B cell (primary cell): ENCODE results near the gene NKTR. TPM values are rescaled to one million over a fixed set of nuclear protein-coding genes. Genes with fewer than 3 reads are reported as not detected.

Experiments used
- ATAC-seq: fragments of 200-7000 bp; cut with Tn5 transposase; one replicate; pipeline ENCODE4 v1.10.0; 2021; ENCODE audit warnings: low read depth, mild to moderate bottlenecking, moderate number of reproducible peaks, moderate library complexity
- CTCF ChIA-PET: fragments of 350-600 bp; sonication (Branson Sonifier 250); formaldehyde crosslinking; loops from one replicate; lab custom pipeline; 2021; ENCODE audit warnings: antibody characterized with exemption, inconsistent platforms; lab: Charles Lee
- POLR2A ChIA-PET: fragments of 350-600 bp; sonication (Branson Sonifier 250); formaldehyde crosslinking; loops from one replicate; lab custom pipeline; 2021; ENCODE audit warnings: antibody characterized with exemption; lab: Charles Lee
- DNase-seq: peaks from one replicate; pipeline ENCODE4 v3.0.0; 2013
- H2AFZ ChIP-seq: 2 replicates; pipeline ENCODE4 v1.6.1; 2012; ENCODE audit warnings: mild to moderate bottlenecking, low read depth, low read length; ENCODE audit not compliant: insufficient read depth, poor library complexity, severe bottlenecking
- H3K27ac ChIP-seq, 2 donors: 1 replicate in 1 of 2; 2 replicates in 1 of 2; pipeline ENCODE4 v1.5.1; 2012 to 2013; ENCODE audit warnings: low read length in 2 of 2, mild to moderate bottlenecking in 2 of 2, moderate library complexity in 1 of 2
- H3K27me3 ChIP-seq, 4 experiments: fragments of 200-600 bp in 1 of 4; sonication (generic) in 1 of 4; replicated peaks in 1 of 4; 1 replicate in 2 of 4; 2 replicates in 2 of 4; pipeline versions ENCODE4 v1.6.1 to v1.7.0; 2013 to 2016; ENCODE audit warnings: low read length in 3 of 4, mild to moderate bottlenecking in 2 of 4, mixed read lengths in 1 of 4, moderate library complexity in 1 of 4; ENCODE audit not compliant: insufficient read depth in 4 of 4, control insufficient read depth in 3 of 4; ENCODE audit errors: control extremely low read depth in 1 of 4
- H3K36me3 ChIP-seq, 2 experiments: replicated peaks in 1 of 2; 1 replicate in 1 of 2; 2 replicates in 1 of 2; pipeline versions ENCODE4 v1.6.1 to v1.7.1; 2013; ENCODE audit warnings: low read length in 1 of 2; ENCODE audit not compliant: insufficient read depth in 2 of 2, control insufficient read depth in 1 of 2; ENCODE audit errors: control extremely low read depth in 1 of 2, extremely low read depth in 1 of 2
- H3K4me1 ChIP-seq, 2 donors: fragments of 200-600 bp in 1 of 2; sonication (generic) in 1 of 2; 1 replicate in 1 of 2; 2 replicates in 1 of 2; pipeline versions ENCODE4 v1.5.1 to v1.6.1; 2013 to 2017; ENCODE audit warnings: low read length in 2 of 2; ENCODE audit not compliant: control insufficient read depth in 2 of 2, insufficient read depth in 2 of 2
- H3K4me2 ChIP-seq: replicated peaks from 2 replicates; pipeline ENCODE3; 2012; ENCODE audit warnings: mild to moderate bottlenecking, low read depth, low read length; ENCODE audit not compliant: poor library complexity, severe bottlenecking
- H3K4me3 ChIP-seq, 5 experiments: fragments of 200-600 bp in 1 of 5; sonication (generic) in 1 of 5; 1 replicate in 3 of 5; 2 replicates in 2 of 5; pipeline versions ENCODE4 v1.5.1 to v1.7.0; 2011 to 2016; ENCODE audit warnings: low read length in 4 of 5, mild to moderate bottlenecking in 4 of 5, low read depth in 2 of 5, control low read depth in 1 of 5, moderate library complexity in 1 of 5; ENCODE audit not compliant: insufficient read depth in 1 of 5; ENCODE audit errors: control extremely low read depth in 1 of 5, extremely low read depth in 1 of 5
- H3K79me2 ChIP-seq: fragments of 200-600 bp; sonication (generic); one replicate; pipeline ENCODE4 v1.6.0; 2016; ENCODE audit warnings: low read length; ENCODE audit not compliant: control insufficient read depth, insufficient read depth
- H3K9ac ChIP-seq: fragments of 200-600 bp; sonication (generic); 2 replicates; pipeline ENCODE4 v1.6.1; 2017; ENCODE audit warnings: mild to moderate bottlenecking, low read length, moderate library complexity
- H3K9me3 ChIP-seq, 3 donors: one replicate each; pipeline versions ENCODE4 v1.6.1 to v1.7.1; 2013; ENCODE audit warnings: low read length in 2 of 3; ENCODE audit not compliant: control insufficient read depth in 2 of 3, insufficient read depth in 1 of 3; ENCODE audit errors: control extremely low read depth in 1 of 3
- H4K20me1 ChIP-seq: 2 replicates; pipeline ENCODE4 v1.6.0; 2012; ENCODE audit warnings: mild to moderate bottlenecking, low read length; ENCODE audit not compliant: insufficient read depth, control insufficient read depth, poor library complexity, severe bottlenecking
- H3K27ac Mint-ChIP-seq: one replicate; pipeline ENCODE4 v1.8.0; 2021; ENCODE audit warnings: mixed read lengths
- H3K27me3 Mint-ChIP-seq: one replicate; pipeline ENCODE4 v1.8.0; 2021; ENCODE audit warnings: mixed read lengths
- H3K4me1 Mint-ChIP-seq: one replicate; pipeline ENCODE4 v1.8.0; 2021; ENCODE audit warnings: mixed read lengths
- H3K4me3 Mint-ChIP-seq: one replicate; pipeline ENCODE4 v1.8.0; 2021; ENCODE audit warnings: mixed read lengths
- H3K9me3 Mint-ChIP-seq: one replicate; pipeline ENCODE4 v1.8.0; 2022; ENCODE audit warnings: mixed read lengths; ENCODE audit not compliant: insufficient read depth
- CTCF ChIP-seq: fragments of 200-600 bp; IDR thresholded peaks from one replicate; pipeline ENCODE4 v1.8.0; 2022; ENCODE audit warnings: antibody characterized with exemption, mild to moderate bottlenecking
- EZH2 ChIP-seq: IDR thresholded peaks from 2 replicates; pipeline ENCODE4 v1.6.1; 2012; ENCODE audit warnings: borderline replicate concordance, low read depth, mild to moderate bottlenecking, moderate library complexity, low read length; ENCODE audit not compliant: insufficient read depth, poor library complexity, severe bottlenecking
- WGBS: methylation state at CpG from one replicate; pipeline ENCODE4 v1.1.5; 2013; ENCODE audit warnings: missing lambda C conversion rate; ENCODE audit not compliant: insufficient coverage; 5-methylcytosine and 5-hydroxymethylcytosine counted together
- intact Hi-C: fragments of 100-400 bp; cut with micrococcal nuclease; formaldehyde crosslinking; loops from one replicate; pipeline ENCODE4 v1.10.0; 2022
- polyA plus RNA-seq: library from polyadenylated mRNA; depleted of rRNA; stranded (reverse); fragments of >200 nt; gene quantifications from 2 replicates; pipeline ENCODE4 v1.2.3, GENCODE V29; 2012
- total RNA-seq, 2 donors: library from RNA; stranded (reverse); fragments of 120-200 nt in 1 of 2; gene quantifications; 1 replicate in 1 of 2; 2 replicates in 1 of 2; pipeline versions ENCODE4 v1.2.3 to v1.2.4, GENCODE V29; 2013 to 2022

The NKTR gene
- total and polyA plus RNA-seq, 2 donors (not counting 1 experiment from before 2014, with no cell fraction given), result 58.0 to 227 TPM

- Histone ChIP-seq H2AFZ (no peak overlapping the region), H3K79me2 (no peaks in the 10 kb centered on the region), H3K27me3 (no peaks in the 10 kb centered on the region), H3K9me3 (no peaks in the 10 kb centered on the region), H3K36me3 (no peaks in the 10 kb centered on the region), H3K4me1 (peaks cover 13 to 22% of the 10 kb centered on the region in 2 donors), H3K4me2 (peak overlapping the region; percentile 80), H3K27ac (no peak overlapping the region), H3K9ac (no peak overlapping the region), H4K20me1 (no peaks in the 10 kb centered on the region), H3K4me3 (no peak overlapping the region)
- CTCF ChIA-PET, result interaction anchor here (1.3 to 1.8 kb wide), 2 partner anchors 11 to 115 kb away, joined by 3 to 4 read pairs; no protein-coding TSS in a partner anchor
- ATAC-seq (no peak), DNase-seq (no peak)
- Mint-ChIP-seq H3K9me3 (no peaks in the 10 kb centered on the region), H3K27ac (peak overlapping the region; percentile 93), H3K4me3 (peak overlapping the region; percentile 19), H3K27me3 (no peaks in the 10 kb centered on the region), H3K4me1 (peaks cover 13% of the 10 kb centered on the region)
- POLR2A ChIA-PET, result interaction anchor here (0.9 to 1.1 kb wide), 2 partner anchors 11 to 73 kb away, joined by 3 read pairs; partner anchors contain the start of gene SS18L2
- TF ChIP-seq EZH2 (no peak), CTCF (no peak)
- intact Hi-C loops, result loop anchor here (5.0 kb wide), 1 partner anchor 79 kb away; no protein-coding TSS in a partner anchor
- 89% methylated on average over 10 of the region's 12 CpGs for WGBS
Measured at GRCh38 chr3:42662813-42663535, 62.5 kb downstream of the NKTR start.
